Activated naive CD8-positive, alpha-beta T cell treated with anti-CD3 and anti-CD28 coated beads for 36 hours (primary cell): ENCODE data around the gene SLC30A3. TPM values are rescaled to one million over a fixed set of nuclear protein-coding genes. Genes with fewer than 3 reads are reported as not detected.
A peak's percentile ranks its signal among the peaks of the same experiment; 100 is the strongest.
"Not testable (repeated sequence)": the region's sequence is repeated elsewhere in the genome, so short reads cannot be mapped to it uniquely, and the experiment has no call there.

Experiments used
- DNase-seq: peaks from one replicate; pipeline ENCODE4 v3.0.0; 2021
- H3K27ac Mint-ChIP-seq: one replicate; pipeline ENCODE4 v1.8.0; 2022; ENCODE audit warnings: mild to moderate bottlenecking, moderate library complexity, mixed read lengths
- H3K27me3 Mint-ChIP-seq: one replicate; pipeline ENCODE4 v1.8.0; 2022; ENCODE audit warnings: mild to moderate bottlenecking, mixed read lengths
- H3K36me3 Mint-ChIP-seq: one replicate; pipeline ENCODE4 v1.8.0; 2021; ENCODE audit warnings: mild to moderate bottlenecking, mixed read lengths
- H3K4me1 Mint-ChIP-seq: one replicate; pipeline ENCODE4 v1.8.0; 2021; ENCODE audit warnings: mixed read lengths
- H3K4me3 Mint-ChIP-seq: one replicate; pipeline ENCODE4 v1.8.0; 2022; ENCODE audit warnings: mild to moderate bottlenecking, moderate library complexity, mixed read lengths
- H3K9me3 Mint-ChIP-seq: one replicate; pipeline ENCODE4 v1.8.0; 2022; ENCODE audit warnings: mixed read lengths
- total RNA-seq, 2 experiments: library from RNA; stranded (reverse); gene quantifications; one replicate each; pipeline ENCODE4 v1.2.3, GENCODE V29; 2021

SLC30A3 gene, protein sequence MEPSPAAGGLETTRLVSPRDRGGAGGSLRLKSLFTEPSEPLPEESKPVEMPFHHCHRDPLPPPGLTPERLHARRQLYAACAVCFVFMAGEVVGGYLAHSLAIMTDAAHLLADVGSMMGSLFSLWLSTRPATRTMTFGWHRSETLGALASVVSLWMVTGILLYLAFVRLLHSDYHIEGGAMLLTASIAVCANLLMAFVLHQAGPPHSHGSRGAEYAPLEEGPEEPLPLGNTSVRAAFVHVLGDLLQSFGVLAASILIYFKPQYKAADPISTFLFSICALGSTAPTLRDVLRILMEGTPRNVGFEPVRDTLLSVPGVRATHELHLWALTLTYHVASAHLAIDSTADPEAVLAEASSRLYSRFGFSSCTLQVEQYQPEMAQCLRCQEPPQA
- under 1 TPM; 0.14 to 0.22 TPM for total RNA-seq

DNA sequence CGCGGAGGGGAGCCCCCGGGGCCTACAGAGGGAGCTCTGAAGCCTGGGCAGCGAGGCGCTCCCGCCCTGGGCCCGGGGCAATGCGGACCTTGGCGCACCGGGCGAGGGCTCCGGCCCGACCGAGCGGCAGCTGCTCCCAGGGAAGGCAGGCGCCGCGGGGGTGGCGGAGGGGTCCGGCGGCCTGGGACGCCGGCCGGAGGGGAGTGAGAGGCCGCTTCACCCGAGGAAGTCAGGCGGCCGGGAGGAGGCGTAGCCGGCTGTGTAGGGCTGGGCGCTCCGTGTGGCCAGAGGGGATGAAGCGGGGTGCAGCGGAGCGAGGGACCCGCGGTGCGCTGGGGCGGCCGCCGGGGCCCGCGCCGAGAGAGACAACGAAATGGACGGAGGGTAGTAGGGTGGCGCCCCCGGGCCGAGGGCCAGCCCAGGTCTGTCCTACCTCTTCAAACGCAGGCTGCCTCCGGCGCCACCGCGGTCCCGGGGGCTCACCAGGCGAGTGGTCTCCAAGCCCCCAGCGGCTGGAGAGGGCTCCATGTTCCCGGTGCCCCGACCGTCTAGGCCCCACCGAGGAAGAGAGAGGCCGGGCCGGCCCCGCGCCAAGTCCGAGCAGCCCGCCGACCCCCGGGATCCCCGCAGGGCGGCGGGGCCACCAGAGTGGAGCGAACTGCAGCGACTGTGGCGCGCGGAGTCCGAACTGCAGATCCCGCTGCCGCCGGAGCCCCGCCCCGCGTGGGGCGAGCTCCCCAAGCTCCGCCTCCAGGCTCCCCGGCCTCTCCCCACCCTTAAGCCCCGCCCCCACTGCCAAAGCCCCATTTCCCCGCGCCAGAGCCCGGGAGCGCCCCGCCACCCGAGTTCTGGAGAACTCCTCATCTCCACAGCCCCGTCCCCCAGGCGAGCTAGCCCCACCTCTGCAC lies at the start of gene SLC30A3:
Gene SLC30A3 (minus strand): TSS at position 669 of the 908 bp plus-strand sequence. CDS start 141 bp downstream, at position 528.
- Mint-ChIP-seq H3K4me3 (peak within 1 kb of the TSS; percentile 79), H3K27me3 (peaks cover 52% of the 10 kb centered on the region), H3K36me3 (no peaks in the 10 kb centered on the region), H3K4me1 (peaks cover 16% of the 10 kb centered on the region), H3K27ac (no peak within 1 kb of the TSS), H3K9me3 (no peaks in the 10 kb centered on the region)
- DNase-seq, result peak; percentile 74

DNA sequence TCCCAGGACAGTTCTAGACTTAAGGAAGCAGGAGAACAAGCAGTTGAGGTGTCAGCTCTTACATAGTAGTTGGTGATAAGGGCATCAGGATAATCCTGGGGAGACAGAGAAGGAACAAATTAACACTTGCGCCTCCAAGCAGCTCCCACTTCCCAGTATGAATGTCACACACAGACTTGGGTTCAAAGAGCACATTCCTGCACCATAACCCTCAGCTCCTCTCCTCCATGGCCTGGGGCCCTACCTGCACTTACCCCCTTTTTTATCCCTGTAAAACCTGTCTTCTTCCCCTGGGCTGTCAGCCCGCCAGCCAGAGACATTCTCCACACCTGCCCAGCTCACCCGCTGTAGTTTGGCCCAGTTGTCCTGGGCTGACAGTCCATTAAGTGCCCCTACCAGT lies 49.3 kb upstream of the SLC30A3 start:
- Mint-ChIP-seq H3K27me3 (peaks cover 2% of the 10 kb centered on the region), H3K4me3 (no peak overlapping the region), H3K27ac (no peak overlapping the region), H3K9me3 (no peaks in the 10 kb centered on the region), H3K36me3 (peaks cover 20% of the 10 kb centered on the region), H3K4me1 (peaks cover 2% of the 10 kb centered on the region)
- no peak for DNase-seq

DNA sequence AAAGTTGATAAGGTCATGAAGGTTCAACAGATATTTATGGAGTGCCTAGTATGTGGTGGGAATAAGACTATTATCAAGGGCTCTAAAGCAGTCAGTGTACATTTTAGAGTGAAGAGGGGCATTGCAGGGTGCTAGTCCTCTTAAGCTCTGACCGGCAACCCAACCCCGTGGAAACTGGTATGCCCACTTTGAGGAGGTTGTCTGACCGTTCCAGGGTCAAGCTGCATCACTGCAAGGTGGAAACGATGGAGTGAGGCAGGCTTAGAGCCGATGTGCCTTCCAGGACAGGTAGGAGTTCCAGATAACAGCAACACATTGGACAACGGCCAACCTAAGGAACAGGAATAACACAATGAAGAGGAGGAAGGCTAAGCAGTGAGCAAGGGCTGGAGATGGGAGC lies 46.8 kb upstream of the SLC30A3 start:
- peaks cover 4% of the 10 kb centered on the region for H3K4me1 Mint-ChIP-seq
- DNase-seq, result no peak
- peaks cover 19% of the 10 kb centered on the region for H3K27me3 Mint-ChIP-seq
- no peak overlapping the region for H3K4me3 Mint-ChIP-seq
- H3K9me3 Mint-ChIP-seq, result no peaks in the 10 kb centered on the region
- no peak overlapping the region for H3K27ac Mint-ChIP-seq
- peaks cover 20% of the 10 kb centered on the region for H3K36me3 Mint-ChIP-seq

DNA sequence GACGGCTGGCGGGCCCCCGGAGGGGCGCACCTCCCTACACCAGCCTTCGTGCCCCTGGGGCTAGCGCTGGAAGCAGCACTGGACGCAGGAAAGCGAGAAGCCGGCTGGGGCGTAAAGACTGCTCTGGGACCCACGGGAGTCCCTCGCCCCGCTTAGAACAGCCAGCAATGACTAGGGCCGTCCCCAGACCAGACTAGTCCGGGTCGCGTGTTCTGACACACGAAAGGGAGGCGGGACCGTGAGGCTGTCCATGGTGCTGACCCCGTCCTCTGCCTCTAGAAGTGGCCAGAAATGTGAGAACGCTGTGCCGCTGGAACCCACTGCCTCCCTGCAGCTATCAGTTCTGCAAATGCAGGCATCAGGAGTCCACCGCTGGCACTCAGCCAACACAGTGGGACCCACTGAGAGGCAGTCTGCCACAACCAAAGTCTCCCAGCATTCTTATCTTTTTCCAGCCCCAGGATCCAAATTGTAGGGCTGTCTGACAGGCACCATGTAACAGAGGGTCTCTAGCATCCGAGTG lies 45.6 kb upstream of the SLC30A3 start, which contains the start of gene UCN:
Gene UCN (minus strand): TSS at position 87 of the 523 bp plus-strand sequence. CDS start 550 bp downstream, outside the sequence.
- Mint-ChIP-seq H3K27me3 (peaks cover 22% of the 10 kb centered on the region), H3K36me3 (peaks cover 20% of the 10 kb centered on the region), H3K4me1 (peaks cover 4% of the 10 kb centered on the region), H3K4me3 (peak within 1 kb of the TSS; percentile 34), H3K27ac (no peak within 1 kb of the TSS), H3K9me3 (no peaks in the 10 kb centered on the region)
- no peak for DNase-seq

DNA sequence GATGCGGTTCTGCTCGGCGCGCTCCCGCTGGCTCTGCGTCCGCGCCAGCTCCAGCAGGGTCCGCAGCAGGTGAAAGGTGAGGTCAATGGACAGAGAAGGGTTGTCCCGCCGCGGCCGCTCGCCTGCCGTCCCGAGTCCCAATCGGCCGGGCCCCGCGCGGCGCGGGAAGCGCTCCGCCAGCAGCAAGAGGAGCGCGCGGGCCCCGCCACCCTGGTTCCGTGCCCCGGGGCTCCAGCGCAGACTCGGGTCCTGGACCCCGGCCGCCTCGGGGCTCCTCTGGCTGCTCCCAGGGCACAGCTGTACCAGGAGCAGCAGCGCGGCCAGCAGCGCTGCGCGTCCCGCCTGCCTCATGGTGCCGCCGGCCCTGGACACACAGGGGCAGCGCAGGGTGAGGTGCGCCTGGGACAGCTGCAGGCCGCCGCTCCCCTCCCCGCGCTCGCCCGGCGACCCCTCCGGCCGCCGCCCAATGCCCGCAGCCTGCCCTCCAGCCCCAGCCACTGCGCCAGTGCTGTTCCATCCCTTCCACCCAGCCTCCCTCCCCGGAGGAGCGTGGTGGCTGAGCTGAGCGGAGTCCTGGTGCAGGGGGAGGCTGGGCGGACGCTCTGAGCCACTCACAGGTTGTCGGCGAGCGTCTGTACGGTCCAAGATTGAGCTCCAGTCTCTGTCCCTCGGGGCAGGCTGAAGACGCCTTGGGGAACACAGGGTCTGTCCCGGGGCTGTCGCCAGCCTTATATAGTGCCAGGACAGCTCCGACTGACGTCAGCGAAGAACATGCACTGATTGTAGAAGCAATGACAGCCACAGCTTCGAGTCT lies 44.9 kb upstream of the SLC30A3 start:
- H3K36me3 Mint-ChIP-seq, result peaks cover 20% of the 10 kb centered on the region
- no peaks in the 10 kb centered on the region for H3K9me3 Mint-ChIP-seq
- H3K27me3 Mint-ChIP-seq, result peaks cover 22% of the 10 kb centered on the region
- no peak overlapping the region for H3K27ac Mint-ChIP-seq
- no peak for DNase-seq
- H3K4me1 Mint-ChIP-seq, result peaks cover 9% of the 10 kb centered on the region
- H3K4me3 Mint-ChIP-seq, result no peak overlapping the region

DNA sequence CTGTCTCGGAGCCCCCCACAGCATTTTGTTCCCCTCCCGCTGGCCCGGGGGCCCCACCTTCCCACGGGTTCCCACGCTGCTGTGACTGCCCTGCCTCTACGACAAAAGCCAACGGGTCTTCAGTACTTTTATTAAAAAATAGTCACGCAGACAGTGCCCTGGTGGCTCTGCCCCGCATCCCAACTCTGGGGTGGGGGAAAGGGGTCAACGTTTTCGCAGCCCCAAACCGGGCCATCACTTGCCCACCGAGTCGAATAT lies 44.4 kb upstream of the SLC30A3 start:
- Mint-ChIP-seq H3K27me3 (peaks cover 22% of the 10 kb centered on the region), H3K9me3 (no peaks in the 10 kb centered on the region), H3K27ac (no peak overlapping the region), H3K4me3 (peak overlapping the region; percentile 34), H3K36me3 (peaks cover 18% of the 10 kb centered on the region), H3K4me1 (peaks cover 10% of the 10 kb centered on the region)
- DNase-seq, result no peak

DNA sequence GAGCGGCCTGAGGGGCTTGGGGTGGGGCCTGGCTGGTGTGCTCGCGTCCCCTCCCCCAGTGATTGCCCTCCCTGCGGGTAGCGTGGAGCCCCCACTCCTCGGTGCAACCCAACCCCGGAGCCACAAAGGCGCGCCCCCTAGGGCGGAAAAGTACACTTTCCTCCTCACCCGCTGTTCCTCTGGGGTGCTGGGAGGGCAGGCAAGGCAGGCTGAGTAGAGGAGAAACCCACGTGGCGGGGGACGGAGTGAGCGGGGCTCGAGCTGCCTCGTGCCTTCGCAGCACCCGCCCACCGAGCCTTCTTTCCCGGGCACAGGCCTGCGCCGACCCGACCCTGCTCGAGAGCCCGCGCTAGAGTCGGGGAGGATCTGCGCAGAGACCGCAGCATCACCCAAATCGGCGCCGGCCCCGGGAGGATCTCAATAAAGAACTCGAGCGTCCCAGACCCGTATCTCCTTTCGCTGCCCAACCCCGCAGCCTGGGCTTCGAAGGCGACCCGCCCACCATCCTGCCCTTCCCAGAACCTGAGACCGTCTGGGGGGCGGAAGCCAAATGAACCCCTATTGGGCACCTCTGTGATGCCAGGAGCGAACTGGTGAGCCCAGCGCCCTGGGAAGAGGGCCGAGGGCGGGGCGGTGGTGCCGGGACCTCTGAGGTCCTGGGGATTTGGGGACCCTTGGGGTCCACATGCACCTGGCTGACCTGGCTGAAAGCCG lies 43.9 kb upstream of the SLC30A3 start:
- Mint-ChIP-seq H3K27me3 (peaks cover 22% of the 10 kb centered on the region), H3K4me1 (peaks cover 10% of the 10 kb centered on the region), H3K9me3 (no peaks in the 10 kb centered on the region), H3K4me3 (peak overlapping the region; percentile 48), H3K27ac (no peak overlapping the region), H3K36me3 (peaks cover 18% of the 10 kb centered on the region)
- peak; percentile 56 for DNase-seq

DNA sequence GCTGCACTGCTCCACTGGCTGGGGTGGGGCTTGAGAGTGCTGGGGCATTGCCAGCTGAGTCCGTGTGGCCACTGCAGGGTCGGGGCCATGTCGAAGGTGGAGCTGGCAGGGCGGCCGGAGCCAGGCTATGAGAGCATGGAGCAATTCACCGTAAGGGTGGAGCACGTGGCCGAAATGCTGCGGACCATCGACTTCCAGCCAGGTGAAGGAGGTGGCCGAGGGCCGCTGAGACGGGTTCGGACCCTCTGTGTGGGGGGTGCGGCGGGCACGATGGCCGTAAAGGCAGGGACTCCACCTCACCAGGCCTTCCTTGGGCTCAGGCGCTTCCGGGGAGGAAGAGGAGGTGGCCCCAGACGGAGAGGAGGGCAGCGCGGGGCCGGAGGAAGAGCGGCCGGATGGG lies 43.3 kb upstream of the SLC30A3 start:
- peaks cover 22% of the 10 kb centered on the region for H3K27me3 Mint-ChIP-seq
- H3K4me3 Mint-ChIP-seq, result peak overlapping the region; percentile 48
- H3K27ac Mint-ChIP-seq, result no peak overlapping the region
- no peak for DNase-seq
- peaks cover 10% of the 10 kb centered on the region for H3K4me1 Mint-ChIP-seq
- H3K36me3 Mint-ChIP-seq, result peaks cover 14% of the 10 kb centered on the region
- no peaks in the 10 kb centered on the region for H3K9me3 Mint-ChIP-seq

DNA sequence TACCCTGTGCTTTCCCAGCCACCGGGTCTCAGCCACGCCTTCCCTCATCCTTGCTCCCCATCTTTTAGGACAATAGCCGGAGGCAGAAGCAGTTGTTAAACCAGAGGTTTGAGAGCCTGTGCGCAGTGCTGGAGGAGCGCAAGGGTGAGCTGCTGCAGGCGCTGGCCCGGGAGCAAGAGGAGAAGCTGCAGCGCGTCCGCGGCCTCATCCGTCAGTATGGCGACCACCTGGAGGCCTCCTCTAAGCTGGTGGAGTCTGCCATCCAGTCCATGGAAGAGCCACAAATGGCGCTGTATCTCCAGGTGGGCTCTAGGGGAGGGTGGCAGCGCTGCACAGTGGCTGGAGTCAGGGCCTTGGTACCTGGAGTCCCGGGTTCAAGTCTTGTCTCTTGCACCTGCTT lies 42.7 kb upstream of the SLC30A3 start:
- peaks cover 12% of the 10 kb centered on the region for H3K36me3 Mint-ChIP-seq
- no peak for DNase-seq

DNA sequence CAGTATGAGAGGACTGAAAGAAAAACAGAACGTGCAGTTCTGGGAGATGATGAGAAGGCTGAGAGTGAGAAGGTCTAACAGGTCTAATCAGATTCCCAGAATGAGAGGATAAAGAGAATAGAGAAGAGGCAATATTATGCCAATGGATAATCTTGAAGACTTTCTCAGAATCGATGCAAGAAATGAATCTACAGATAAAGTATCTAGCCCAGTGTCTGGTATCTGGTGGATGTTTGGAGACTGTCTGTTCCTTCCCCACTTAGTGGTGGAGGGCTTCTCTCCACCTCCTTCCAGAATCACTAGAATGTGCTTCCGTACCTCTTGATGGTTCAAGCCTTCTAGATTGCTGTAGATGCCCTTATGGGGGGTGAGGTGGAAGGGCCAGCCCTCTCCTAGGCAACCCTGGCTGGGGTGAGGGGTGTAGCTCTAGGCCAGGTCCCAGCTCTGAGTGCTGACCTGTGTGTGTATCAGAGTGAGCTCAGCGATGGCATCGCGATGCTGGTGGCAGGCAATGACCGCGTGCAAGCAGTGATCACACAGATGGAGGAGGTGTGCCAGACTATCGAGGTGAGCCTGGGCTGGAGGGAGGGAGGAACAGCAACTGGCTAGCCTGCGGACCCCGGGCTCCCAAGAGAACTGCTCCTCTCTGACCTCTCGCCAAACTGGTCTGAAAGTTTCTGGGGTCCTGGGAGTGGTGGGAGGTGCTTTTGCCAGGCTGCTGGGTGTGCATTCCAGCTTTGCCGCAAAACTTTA lies 41.8 kb upstream of the SLC30A3 start:
- Mint-ChIP-seq H3K9me3 (no peaks in the 10 kb centered on the region), H3K36me3 (peaks cover 10% of the 10 kb centered on the region), H3K4me3 (no peak overlapping the region), H3K4me1 (peaks cover 10% of the 10 kb centered on the region), H3K27me3 (peaks cover 22% of the 10 kb centered on the region), H3K27ac (no peak overlapping the region)
- DNase-seq, result no peak

More for the DNA sequence above, 42.7 kb upstream of the SLC30A3 start:
- Mint-ChIP-seq H3K4me3 (no peak overlapping the region), H3K4me1 (peaks cover 10% of the 10 kb centered on the region), H3K27ac (no peak overlapping the region), H3K9me3 (no peaks in the 10 kb centered on the region), H3K27me3 (peaks cover 22% of the 10 kb centered on the region)

DNA sequence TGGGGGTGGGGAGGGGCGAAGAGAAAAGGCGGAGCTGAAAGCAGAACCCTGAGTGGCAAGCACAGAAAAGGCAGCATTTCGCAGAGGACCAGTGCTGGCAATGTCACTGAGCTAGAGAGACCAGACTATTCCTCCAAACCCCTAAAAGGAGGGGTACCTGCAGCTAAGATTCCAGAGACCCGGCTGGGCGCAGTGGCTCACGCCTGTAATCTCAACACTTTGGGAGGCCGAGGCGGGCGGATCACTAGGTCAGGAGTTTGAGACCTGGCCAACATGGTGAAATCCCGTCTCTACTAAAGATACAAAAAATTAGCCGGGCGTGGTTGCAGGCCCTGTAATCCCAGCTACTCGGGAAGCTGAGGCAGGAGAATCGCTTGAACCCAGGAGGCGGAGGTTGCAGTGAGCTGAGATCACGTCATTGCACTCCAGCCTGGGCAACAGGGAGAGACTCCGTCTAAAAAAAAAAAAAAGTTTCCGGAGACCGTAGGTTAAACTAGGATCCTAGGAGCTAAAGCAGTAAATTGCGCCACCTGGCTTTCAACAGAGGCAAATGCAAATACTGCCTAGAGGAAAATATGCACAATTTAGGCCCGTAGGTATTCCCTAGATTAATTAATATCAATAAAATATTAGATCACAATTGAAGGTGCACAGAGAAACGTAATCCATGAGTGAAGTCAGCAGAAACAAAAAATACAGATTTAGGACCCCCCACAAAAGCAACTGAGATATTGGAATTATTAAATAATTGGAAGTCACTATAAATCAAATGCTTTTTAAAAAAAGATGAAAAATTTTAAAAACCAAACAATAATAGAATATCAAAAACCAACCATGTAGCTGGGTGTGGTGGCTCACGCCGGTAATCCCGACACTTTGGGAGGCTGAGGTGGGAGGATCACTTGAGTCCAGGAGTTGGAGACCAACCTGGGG lies 40.5 kb upstream of the SLC30A3 start:
- H3K4me3 Mint-ChIP-seq, result peak overlapping the region; percentile 67
- peaks cover 10% of the 10 kb centered on the region for H3K4me1 Mint-ChIP-seq
- peaks cover 22% of the 10 kb centered on the region for H3K27me3 Mint-ChIP-seq
- H3K9me3 Mint-ChIP-seq, result no peaks in the 10 kb centered on the region
- peak; percentile 36 for DNase-seq
- H3K36me3 Mint-ChIP-seq, result no peaks in the 10 kb centered on the region
- no peak overlapping the region for H3K27ac Mint-ChIP-seq

DNA sequence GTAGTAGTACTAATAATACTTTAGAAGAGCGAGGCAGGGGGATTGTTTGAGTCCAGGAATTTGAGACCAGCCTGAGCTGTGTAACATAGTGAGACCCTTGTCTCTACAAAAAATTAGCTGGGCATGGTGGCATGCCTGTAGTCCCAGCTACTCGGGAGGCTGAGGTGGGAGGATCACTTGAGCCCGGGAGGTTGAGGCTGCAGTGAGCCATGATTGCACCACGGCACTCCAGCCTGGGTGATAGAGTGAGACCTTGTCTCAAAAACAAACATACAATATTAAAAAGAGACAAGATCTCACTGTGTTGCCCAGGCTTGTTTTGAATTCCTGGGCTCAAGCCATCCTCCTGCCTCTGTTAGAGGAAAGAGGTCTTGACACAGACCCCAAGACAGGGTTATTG lies 37.8 kb upstream of the SLC30A3 start:
- H3K27ac Mint-ChIP-seq, H3K36me3 Mint-ChIP-seq, H3K4me3 Mint-ChIP-seq, H3K4me1 Mint-ChIP-seq, H3K9me3 Mint-ChIP-seq, DNase-seq: not testable (repeated sequence)
- H3K27me3 Mint-ChIP-seq, result peaks cover 16% of the 10 kb centered on the region
